Left cardiac atrium (tissue), 4 donors: ENCODE results near the gene SRGAP3. TPM values are rescaled to one million over a fixed set of nuclear protein-coding genes. Genes with fewer than 3 reads are reported as not detected.

Source experiments
- ATAC-seq, 2 donors: fragments of 200-7000 bp; cut with Tn5 transposase; one replicate each; pipeline ENCODE4 v1.9.1; 2020; ENCODE audit warnings: mild to moderate bottlenecking in 2 of 2, moderate library complexity in 2 of 2
- DNase-seq: peaks from one replicate; pipeline ENCODE4 v3.0.0-alpha.2; 2020
- intact Hi-C, 2 donors: fragments of 100-400 bp; cut with DNase I; formaldehyde crosslinking; loops; one replicate each; pipeline versions ENCODE4 v1.14.1 to v1.15.1; 2022 to 2023
- total RNA-seq, 2 donors: library from RNA; stranded (reverse); fragmentation: NEBNext Ultra II Directional; extraction: Animal tissue kit (Norgen Biotek cat#: 25700); gene quantifications; one replicate each; pipeline ENCODE4 v1.2.1, GENCODE V29; 2021
- donor health status: DM: no; HTN: yes; CAD: no.
- donor health status: DM: no; HTN: yes; CAD: no; lungs with severe emphysema.
- donor health status: DM: yes; HTN: yes; CAD: no.
- donor health status: Dilated cardiomyopathy.

Gene SRGAP3
- total RNA-seq, 2 donors from 2014 or later = 2.5 to 3.6 TPM

DNA sequence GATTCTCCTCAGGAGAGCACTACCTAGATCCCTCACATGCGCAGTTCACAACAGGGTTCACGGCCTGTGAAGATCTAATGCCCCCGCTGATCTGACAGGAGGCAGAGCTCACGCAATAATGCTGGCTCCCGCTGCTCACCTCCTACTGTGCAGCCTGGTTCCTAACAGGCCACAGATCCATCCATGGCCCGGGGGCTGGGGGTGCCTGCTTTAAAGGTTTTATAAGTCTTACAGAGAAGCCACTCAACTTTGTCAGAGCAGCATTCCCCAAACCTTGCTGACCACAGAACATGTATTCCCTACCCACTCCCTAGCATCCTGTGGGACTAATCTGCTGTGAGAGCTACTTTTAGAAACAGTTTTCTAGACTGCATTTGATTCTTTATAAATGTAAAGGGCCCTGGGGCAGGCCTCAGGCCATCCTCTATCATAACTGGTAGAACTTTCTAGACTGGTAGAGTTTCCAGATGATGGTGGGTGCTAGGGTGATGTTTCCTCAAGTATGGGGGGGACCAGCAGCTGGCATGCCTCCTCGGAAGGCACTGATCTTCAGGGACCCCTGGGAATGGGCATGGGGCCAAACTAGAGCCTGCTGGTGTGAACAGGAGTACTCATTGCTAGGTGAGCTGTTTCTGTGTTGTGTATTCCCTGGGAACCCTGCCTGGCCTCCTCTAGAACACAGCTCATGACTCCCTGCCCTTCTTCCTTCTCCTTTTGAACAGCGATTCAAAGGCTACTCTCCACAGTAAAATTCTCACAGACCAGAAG, 260.5 kb downstream of the SRGAP3 start:
- intact Hi-C loops = loop anchor here in 1 of 2 donors (1.0 to 5.0 kb wide), 2 partner anchors 77 to 313 kb away; no protein-coding TSS in a partner anchor
- ATAC-seq (no peak), DNase-seq (no peak)

- ATAC-seq (no peak), DNase-seq (no peak)
- intact Hi-C loops = loop anchor here in 1 of 2 donors (1.0 to 5.0 kb wide), 2 partner anchors 78 to 314 kb away; no protein-coding TSS in a partner anchor
These were observed 261.1 kb downstream of the SRGAP3 start for GRCh38 chr3:8988384-8988655.

GRCh38 chr3:8987645-8988383, 261.6 kb downstream of the SRGAP3 start:
- intact Hi-C loops = loop anchor here in 1 of 2 donors (1.0 to 5.0 kb wide), 2 partner anchors 78 to 314 kb away; no protein-coding TSS in a partner anchor
- ATAC-seq = peak; percentile 72 to 75
- peak; percentile 60 for DNase-seq

GRCh38 chr3:8987226-8987625, 262.2 kb downstream of the SRGAP3 start:
- ATAC-seq = no peak
- no peak for DNase-seq
- intact Hi-C loops = loop anchor here in 1 of 2 donors (5.0 kb wide), 1 partner anchor 315 kb away; no protein-coding TSS in a partner anchor

GRCh38 chr3:8986741-8987140, 262.7 kb downstream of the SRGAP3 start:
- intact Hi-C loops = loop anchor here in 1 of 2 donors (5.0 kb wide), 1 partner anchor 316 kb away; no protein-coding TSS in a partner anchor
- ATAC-seq = no peak
- no peak for DNase-seq

DNA sequence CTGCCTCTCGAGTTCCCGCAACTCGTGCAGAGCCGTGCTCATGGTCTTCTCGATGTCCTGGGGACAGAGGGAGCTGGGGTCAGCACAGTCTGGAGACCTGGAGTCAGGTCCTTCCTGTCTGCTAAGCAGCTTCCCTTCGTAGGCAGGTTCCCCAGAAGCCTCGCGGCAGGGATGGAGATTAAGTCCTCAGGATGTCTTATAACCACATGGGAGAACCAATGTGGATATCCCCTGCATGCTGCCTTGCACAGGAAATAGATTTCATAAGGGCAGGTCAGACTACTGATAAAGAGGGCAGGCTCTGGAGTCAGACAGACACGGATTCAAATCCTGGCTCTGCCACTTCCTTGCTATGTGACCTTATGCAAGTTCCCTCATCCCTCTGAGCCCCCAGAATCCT, 263.6 kb downstream of the SRGAP3 start:
- DNase-seq (no peak), ATAC-seq (no peak)
- intact Hi-C loops = loop anchor here in 1 of 2 donors (5.0 kb wide), 1 partner anchor 316 kb away; no protein-coding TSS in a partner anchor

DNA sequence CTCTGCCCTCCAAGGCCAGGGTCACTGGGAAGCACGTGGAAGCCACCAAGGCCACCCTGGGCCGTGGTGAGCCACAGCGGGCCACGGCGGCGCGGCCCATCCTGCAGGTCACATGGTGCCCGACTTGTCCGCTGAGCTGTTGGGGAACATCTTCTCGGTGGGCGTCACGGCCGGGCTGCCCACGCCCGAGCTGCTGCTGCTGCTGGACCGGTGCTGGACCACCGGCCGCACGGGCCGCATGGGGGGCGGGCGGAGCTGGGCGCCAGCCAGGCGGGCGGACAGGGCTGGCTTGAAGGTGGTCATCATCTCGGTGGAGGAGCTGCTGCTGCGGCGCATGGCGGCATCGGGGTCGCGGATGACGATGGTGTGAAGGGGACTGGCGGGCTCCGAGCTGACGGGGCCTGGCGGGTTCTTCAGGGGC, 264.0 kb downstream of the SRGAP3 start:
- ATAC-seq (no peak), DNase-seq (no peak)

DNA sequence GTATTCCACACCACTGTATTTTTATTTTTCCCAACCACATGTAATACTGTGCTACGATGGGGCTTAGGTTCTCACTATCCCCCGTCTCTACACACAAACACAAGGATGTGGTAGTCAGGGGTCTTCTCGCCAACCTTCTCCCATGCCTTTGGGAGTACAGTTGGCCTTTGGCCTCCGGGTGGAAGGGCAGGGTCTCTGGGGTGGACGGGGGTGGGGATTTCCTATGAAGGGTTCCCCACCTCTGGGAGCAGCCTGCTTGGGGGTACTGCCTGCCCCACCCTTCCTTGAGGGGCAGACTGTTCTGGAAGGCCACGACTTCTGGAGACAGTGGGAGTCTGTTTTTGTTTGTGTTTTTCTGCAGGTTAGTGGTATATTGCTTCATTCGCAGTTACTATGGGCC, 264.9 kb downstream of the SRGAP3 start:
- intact Hi-C loops = no loop called here
- DNase-seq = no peak
- ATAC-seq = no peak

More for the DNA sequence above, 264.0 kb downstream of the SRGAP3 start:
- intact Hi-C loops = loop anchor here in 1 of 2 donors (5.0 kb wide), 1 partner anchor 317 kb away; no protein-coding TSS in a partner anchor

DNA sequence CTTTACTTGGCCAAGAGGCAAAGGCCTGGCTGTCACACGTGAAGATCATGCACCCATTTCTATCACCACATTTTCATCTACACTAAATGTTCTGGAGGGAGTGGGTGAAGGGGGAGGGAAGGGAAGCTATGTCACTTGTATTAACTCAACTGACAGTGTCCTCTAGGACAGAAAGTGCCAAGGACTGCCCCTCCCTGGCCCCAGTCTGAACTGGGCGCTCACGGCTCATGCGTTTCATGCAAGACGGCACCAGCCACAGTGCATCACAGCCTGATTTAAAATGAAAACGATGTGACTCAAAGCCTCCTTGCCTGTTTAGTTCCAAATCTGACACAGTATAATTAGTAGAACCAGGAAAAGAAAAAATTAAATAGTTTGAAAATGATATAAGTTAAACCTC, 265.4 kb downstream of the SRGAP3 start:
- intact Hi-C loops = no loop called here
- ATAC-seq (no peak), DNase-seq (no peak)

DNA sequence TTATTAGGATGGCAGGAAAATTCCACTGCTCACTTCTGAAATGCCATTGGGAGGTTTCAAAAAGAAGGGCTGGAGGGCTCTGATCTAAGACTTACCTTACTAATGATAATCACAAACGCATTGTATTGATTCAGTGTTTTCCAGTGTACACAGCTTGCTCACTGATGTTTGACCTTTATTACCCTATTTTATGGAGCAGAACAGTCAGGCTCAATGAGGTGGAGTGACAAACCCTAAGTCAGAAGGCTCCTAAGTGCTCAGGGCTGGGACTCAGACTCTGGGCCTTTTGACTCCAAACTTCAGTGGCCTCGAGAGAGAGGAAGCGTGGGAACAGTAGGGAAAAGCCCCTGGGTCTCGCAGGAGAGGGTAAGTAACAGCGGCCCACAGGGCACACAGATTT, 265.9 kb downstream of the SRGAP3 start:
- ATAC-seq (no peak), DNase-seq (no peak)
- intact Hi-C loops = no loop called here

GRCh38 chr3:8983026-8983425, 266.4 kb downstream of the SRGAP3 start:
- intact Hi-C loops = no loop called here
- ATAC-seq (no peak), DNase-seq (no peak)

DNA sequence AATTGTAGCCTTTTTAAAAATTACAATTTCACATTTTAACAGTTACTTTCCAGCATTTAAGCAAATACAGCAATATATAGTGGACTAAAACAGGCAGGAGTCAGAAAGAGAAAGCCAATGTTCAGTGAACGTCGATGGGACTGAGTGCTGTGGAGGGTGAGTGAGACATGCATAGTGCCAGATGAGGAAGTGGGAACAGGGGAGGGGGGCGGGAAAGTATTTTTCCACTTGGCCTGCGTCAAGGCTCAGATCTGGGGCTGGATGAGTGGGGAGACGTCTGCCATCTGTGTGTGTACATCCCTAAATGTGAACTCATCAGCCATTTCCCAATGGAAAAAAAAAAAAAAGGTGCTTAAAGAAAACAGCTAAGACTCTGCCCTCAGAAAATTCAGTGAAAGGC, 266.9 kb downstream of the SRGAP3 start:
- DNase-seq = no peak
- peak in 1 of 2 donors; percentile 28 for ATAC-seq
- intact Hi-C loops = no loop called here

GRCh38 chr3:8981700-8982099, 267.7 kb downstream of the SRGAP3 start:
- intact Hi-C loops = no loop called here
- ATAC-seq (peak in 1 of 2 donors; percentile 60), DNase-seq (no peak)

DNA sequence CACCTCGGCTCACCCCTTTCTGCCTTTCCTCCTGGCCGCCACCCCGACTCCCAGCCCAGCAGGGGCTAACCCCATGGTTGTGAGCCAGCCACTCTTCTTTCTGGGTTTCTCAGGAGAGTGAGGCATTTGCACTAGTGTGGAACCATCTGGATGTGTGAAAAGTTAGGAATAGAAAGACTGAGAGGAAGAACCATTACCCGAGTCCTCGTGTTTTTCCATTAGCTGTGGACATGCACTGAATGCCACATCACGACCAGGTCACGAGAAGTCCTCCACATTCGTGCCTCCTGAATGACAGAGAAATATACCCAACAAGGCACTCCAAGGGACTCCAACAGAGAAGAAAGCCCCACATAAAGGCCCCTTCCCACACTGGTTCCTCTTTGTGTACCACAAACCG, 268.1 kb downstream of the SRGAP3 start:
- no peak for ATAC-seq
- intact Hi-C loops = no loop called here

GRCh38 chr3:8980756-8981257, 268.6 kb downstream of the SRGAP3 start:
- peak in 1 of 2 donors; percentile 55 for ATAC-seq
- intact Hi-C loops = no loop called here
- no peak for DNase-seq

More for the DNA sequence above, 268.1 kb downstream of the SRGAP3 start:
- no peak for DNase-seq

DNA sequence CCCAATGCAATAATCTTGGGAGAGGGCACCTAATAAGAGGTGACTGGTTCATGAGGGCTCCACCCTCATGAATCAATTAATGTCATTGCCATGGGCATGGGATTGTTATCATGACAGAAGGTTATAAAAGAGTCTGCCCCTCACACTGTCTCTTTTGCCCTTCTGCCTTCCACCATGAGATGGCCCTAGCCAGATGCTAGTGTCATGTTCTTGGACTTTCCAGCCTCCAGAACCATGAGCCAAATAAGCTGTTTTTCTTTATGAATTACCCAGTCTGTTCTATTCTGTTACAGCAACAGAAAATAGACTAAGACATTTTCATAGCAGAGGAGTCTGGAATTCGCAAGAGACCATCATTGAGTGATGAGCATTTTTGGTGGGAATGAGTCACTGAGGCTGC, 270.2 kb downstream of the SRGAP3 start:
- ATAC-seq (no peak), DNase-seq (no peak)
- intact Hi-C loops = no loop called here

- ATAC-seq = no peak
- no peak for DNase-seq
- intact Hi-C loops = no loop called here
These were observed 270.9 kb downstream of the SRGAP3 start for GRCh38 chr3:8978551-8978950.

- ATAC-seq = no peak
- DNase-seq = no peak
- intact Hi-C loops = no loop called here
These were observed 272.8 kb downstream of the SRGAP3 start for GRCh38 chr3:8976540-8977182.
